ENCODE data around the gene CPXM1.

CPXM1 gene

GRCh38 chr20:2759143-2759542 is 41.3 kb downstream of the CPXM1 start:
- TF ChIP-seq, protein P1, sequence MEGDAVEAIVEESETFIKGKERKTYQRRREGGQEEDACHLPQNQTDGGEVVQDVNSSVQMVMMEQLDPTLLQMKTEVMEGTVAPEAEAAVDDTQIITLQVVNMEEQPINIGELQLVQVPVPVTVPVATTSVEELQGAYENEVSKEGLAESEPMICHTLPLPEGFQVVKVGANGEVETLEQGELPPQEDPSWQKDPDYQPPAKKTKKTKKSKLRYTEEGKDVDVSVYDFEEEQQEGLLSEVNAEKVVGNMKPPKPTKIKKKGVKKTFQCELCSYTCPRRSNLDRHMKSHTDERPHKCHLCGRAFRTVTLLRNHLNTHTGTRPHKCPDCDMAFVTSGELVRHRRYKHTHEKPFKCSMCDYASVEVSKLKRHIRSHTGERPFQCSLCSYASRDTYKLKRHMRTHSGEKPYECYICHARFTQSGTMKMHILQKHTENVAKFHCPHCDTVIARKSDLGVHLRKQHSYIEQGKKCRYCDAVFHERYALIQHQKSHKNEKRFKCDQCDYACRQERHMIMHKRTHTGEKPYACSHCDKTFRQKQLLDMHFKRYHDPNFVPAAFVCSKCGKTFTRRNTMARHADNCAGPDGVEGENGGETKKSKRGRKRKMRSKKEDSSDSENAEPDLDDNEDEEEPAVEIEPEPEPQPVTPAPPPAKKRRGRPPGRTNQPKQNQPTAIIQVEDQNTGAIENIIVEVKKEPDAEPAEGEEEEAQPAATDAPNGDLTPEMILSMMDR (IDR thresholded peaks at IDR 0.05): no peak
- Histone ChIP-seq H3K27me3 (peaks cover 61% of the 10 kb centered on the region), H3K36me3 (no peaks in the 10 kb centered on the region), H3K4me1 (ENCODE audit: control insufficient read depth in 1 of 2, insufficient read depth in 1 of 2, low read depth in 1 of 2, low read length in 1 of 2) (no peaks in the 10 kb centered on the region), H3K27ac (no peak overlapping the region), H3K9me3 (no peaks in the 10 kb centered on the region), H3K4me3 (ENCODE audit: low read depth in 1 of 2, low read length in 1 of 2) (no peak overlapping the region)

DNA sequence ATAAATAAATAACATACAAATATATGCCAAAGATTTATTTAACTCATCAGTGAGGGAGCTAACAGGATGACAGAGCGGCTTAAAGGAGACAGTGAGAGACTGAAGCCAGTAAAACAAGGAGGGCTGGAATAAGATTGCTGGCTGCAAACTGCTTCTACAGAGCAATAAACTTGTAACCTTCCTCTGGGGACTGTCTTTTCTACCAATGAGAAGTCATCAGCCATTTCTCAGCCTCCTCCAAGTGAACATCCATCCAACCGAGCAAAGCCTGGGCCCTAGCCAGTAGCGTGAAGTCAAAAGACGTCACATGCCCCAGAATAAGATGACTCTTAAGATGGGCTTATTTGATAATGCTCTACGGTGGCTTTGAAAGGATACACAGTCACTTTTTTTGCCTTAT is 42.5 kb downstream of the CPXM1 start:
- Histone ChIP-seq H3K9me3 (no peaks in the 10 kb centered on the region), H3K4me1 (ENCODE audit: control insufficient read depth in 1 of 2, insufficient read depth in 1 of 2, low read depth in 1 of 2, low read length in 1 of 2) (peaks cover 2 to 3% of the 10 kb centered on the region in 2 experiments), H3K27me3 (peaks cover 64% of the 10 kb centered on the region), H3K36me3 (no peaks in the 10 kb centered on the region), H3K4me3 (ENCODE audit: low read depth in 1 of 2, low read length in 1 of 2) (no peak overlapping the region), H3K27ac (no peak overlapping the region)
- TF ChIP-seq, protein P1 (IDR thresholded peaks at IDR 0.05): no peak

DNA sequence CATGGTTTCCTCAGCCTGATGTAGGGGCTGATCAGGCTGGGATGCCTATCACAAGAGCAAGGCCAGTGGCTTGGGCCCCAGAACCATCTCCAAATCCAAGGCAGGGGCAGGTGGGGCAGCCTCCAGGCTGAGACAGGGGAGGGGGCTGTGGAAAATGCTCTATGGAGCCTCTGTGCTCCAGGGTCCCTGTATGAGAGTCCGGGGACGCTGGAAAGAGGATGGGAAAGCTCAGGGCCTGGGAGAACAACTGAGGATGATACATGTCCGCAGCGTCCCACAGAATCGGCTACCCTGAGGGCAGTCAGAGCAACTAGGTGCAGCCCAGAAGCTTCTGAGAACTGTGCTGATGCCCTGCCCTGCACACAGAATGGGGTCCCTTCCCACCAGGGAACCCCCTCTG is 43.4 kb downstream of the CPXM1 start:
- H3K27ac ChIP-seq: no peak overlapping the region
- H3K27me3 ChIP-seq: peaks cover 67% of the 10 kb centered on the region
- TF ChIP-seq, protein P1 (IDR thresholded peaks at IDR 0.05): no peak

DNA sequence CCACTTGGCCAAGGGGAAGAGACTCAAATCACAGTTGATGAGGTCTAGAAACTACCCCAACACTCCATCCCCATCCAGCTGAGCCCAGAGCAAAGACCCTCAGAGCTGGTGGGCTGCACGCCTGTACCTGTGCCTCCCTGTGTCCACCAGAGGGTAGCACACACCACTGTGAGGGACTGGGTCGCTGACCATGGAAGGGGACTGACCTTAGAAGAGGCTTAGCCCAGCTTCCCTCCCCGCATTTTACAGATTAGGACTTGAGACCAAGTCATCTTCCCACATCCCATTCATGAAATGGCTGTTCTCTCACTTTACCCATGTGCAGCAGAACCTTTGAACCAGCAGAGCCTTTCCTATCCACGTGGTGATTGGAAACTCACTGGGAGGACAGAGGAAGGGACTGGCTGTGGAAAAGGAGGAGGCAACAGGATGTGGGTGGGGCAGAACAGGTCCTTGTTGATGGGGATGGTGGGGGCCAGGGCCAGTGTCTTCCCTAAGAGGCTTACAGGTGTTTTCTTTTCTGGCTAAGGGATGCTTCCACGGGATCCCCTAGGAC is 44.3 kb downstream of the CPXM1 start:
- TF ChIP-seq, protein P1 (IDR thresholded peaks at IDR 0.05): no peak
- H3K4me1 ChIP-seq (ENCODE audit: control insufficient read depth in 1 of 2, insufficient read depth in 1 of 2, low read depth in 1 of 2, low read length in 1 of 2): peaks cover 13 to 20% of the 10 kb centered on the region in 2 experiments
- no peak overlapping the region for H3K4me3 ChIP-seq (ENCODE audit: low read depth in 1 of 2, low read length in 1 of 2)
- no peaks in the 10 kb centered on the region for H3K36me3 ChIP-seq
- H3K27me3 ChIP-seq: peaks cover 76% of the 10 kb centered on the region
- no peak overlapping the region for H3K27ac ChIP-seq
- H3K9me3 ChIP-seq: no peaks in the 10 kb centered on the region

More for the DNA sequence above, 43.4 kb downstream of the CPXM1 start:
- no peak overlapping the region for H3K4me3 ChIP-seq (ENCODE audit: low read depth in 1 of 2, low read length in 1 of 2)
- peaks cover 9 to 12% of the 10 kb centered on the region in 2 experiments for H3K4me1 ChIP-seq (ENCODE audit: control insufficient read depth in 1 of 2, insufficient read depth in 1 of 2, low read depth in 1 of 2, low read length in 1 of 2)
- no peaks in the 10 kb centered on the region for H3K36me3 ChIP-seq
- no peaks in the 10 kb centered on the region for H3K9me3 ChIP-seq

- Histone ChIP-seq H3K4me3 (ENCODE audit: low read depth in 1 of 2, low read length in 1 of 2) (no peak overlapping the region), H3K4me1 (ENCODE audit: control insufficient read depth in 1 of 2, insufficient read depth in 1 of 2, low read depth in 1 of 2, low read length in 1 of 2) (peaks cover 19 to 26% of the 10 kb centered on the region in 2 experiments), H3K9me3 (no peaks in the 10 kb centered on the region), H3K27me3 (peaks cover 81% of the 10 kb centered on the region), H3K36me3 (no peaks in the 10 kb centered on the region), H3K27ac (no peak overlapping the region)
- TF ChIP-seq, protein P1 (IDR thresholded peaks at IDR 0.05): no peak
Observed at GRCh38 chr20:2755451-2756055, 44.9 kb downstream of the CPXM1 start.
